ENCODE measurements around the gene ARHGEF28. TPM values are rescaled to one million over a fixed set of nuclear protein-coding genes. Genes with fewer than 3 reads are reported as not detected.

Gene ARHGEF28
- total and polyA plus RNA-seq, 4 experiments from 2014 or later, result not detected

DNA sequence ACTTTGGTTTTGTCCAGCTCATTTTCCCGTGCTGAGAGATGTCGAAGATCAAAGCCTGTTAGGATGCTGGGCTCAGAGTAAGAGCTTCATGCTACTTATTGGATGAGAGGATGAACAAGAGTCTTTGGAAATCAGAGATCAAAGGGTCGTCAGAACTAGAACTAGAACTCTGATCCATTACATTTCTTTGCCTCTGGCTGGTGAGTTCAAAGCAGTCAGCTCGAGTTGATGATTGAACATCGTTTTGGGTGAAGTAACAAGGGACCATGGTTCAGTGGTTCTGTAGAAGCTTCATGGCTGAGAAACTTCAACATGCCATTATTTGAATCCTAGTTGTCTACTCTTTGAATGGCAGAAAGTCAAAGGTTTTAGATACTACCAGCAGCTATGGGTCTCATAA is 320.3 kb downstream of the ARHGEF28 start:
- Histone ChIP-seq H3K27ac (ENCODE audit: low read depth, low read length) (no peak overlapping the region), H3K36me3 (ENCODE audit: insufficient read depth, low read length) (no peaks in the 10 kb centered on the region), H3K4me3 (ENCODE audit: low read length in 2 of 2) (no peak overlapping the region), H3K27me3 (ENCODE audit: insufficient read depth, low read length) (no peaks in the 10 kb centered on the region), H3K9me3 (ENCODE audit: control insufficient read depth in 1 of 2, low read length in 2 of 2) (no peaks in the 10 kb centered on the region), H3K4me1 (ENCODE audit: insufficient read depth, low read length) (no peaks in the 10 kb centered on the region)
- peaks cover 11 to 12% of the 10 kb centered on the region in 2 donors for H3K27me3 Mint-ChIP-seq
- no peak overlapping the region for H3K27ac Mint-ChIP-seq
- intact Hi-C loops (cut with micrococcal nuclease), result no loop called here
- H3K4me3 Mint-ChIP-seq, result no peak overlapping the region
- peaks cover 0 to 21% (median 11%) of the 10 kb centered on the region in 8 donors for H3K9me3 Mint-ChIP-seq
- ChIA-PET POLR2A (ENCODE audit: partially characterized antibody) (no interaction called here), CTCF (ENCODE audit: partially characterized antibody) (interaction anchor here (1.6 kb wide), 1 partner anchor 44 kb away, joined by 4 read pairs; no protein-coding TSS in a partner anchor)
- no peaks in the 10 kb centered on the region for H3K4me1 Mint-ChIP-seq
- H3K36me3 Mint-ChIP-seq, result no peaks in the 10 kb centered on the region
- no peak for DNase-seq

- H3K9me3 ChIP-seq (ENCODE audit: control insufficient read depth in 1 of 2, low read length in 2 of 2), result no peaks in the 10 kb centered on the region
- POLR2A ChIA-PET (ENCODE audit: partially characterized antibody), result no interaction called here
- Mint-ChIP-seq H3K27me3 (peaks cover 11 to 12% of the 10 kb centered on the region in 2 donors), H3K36me3 (no peaks in the 10 kb centered on the region), H3K9me3 (peaks cover 0 to 21% (median 11%) of the 10 kb centered on the region in 8 donors), H3K4me3 (no peak overlapping the region), H3K4me1 (no peaks in the 10 kb centered on the region), H3K27ac (no peak overlapping the region)
- H3K4me1 ChIP-seq (ENCODE audit: insufficient read depth, low read length), result no peaks in the 10 kb centered on the region
- CTCF ChIA-PET (ENCODE audit: partially characterized antibody), result interaction anchor here (1.2 to 1.6 kb wide), 2 partner anchors 40 to 45 kb away, joined by 3 to 4 read pairs; no protein-coding TSS in a partner anchor
- no peaks in the 10 kb centered on the region for H3K36me3 ChIP-seq (ENCODE audit: insufficient read depth, low read length)
- no peak overlapping the region for H3K27ac ChIP-seq (ENCODE audit: low read depth, low read length)
- intact Hi-C loops (cut with micrococcal nuclease), result no loop called here
- no peak overlapping the region for H3K4me3 ChIP-seq (ENCODE audit: low read length in 2 of 2)
- no peaks in the 10 kb centered on the region for H3K27me3 ChIP-seq (ENCODE audit: insufficient read depth, low read length)
- no peak for DNase-seq
These were observed 321.1 kb downstream of the ARHGEF28 start for GRCh38 chr5:73946919-73947602.

DNA sequence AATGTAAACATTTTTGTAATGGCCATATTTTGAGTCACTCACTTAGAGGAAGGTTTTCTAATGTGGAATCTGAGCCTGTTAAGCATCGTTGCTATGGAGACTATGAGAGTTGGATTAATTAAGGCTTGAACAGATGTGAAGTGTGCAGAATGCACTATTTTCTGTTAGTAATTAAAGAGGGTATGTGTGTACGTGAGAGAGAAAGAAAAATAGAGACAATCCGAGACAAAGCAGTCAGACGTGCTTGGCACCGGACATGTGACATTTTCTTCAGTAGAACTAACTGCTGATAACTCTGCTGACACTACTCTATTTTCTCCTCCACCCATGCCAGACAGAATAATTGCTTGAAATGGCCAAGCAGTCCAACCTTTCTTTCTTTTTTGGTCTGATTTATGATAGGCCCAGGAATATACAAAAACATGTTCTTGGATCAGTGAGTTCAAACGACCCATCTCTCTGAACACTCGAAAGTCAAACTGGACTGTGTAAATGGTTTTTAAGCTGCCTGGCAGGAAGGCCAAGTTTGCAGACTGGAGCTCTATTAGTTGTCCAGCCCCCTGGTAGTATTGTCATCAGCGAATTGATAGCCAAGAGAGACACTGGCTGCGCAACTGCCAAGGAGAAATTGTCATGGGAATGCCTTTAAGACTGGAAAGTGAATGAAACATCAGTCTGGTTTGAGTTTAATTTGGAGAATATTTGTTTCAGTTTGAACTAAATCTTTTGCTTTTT is 322.1 kb downstream of the ARHGEF28 start:
- Mint-ChIP-seq H3K36me3 (no peaks in the 10 kb centered on the region), H3K9me3 (peaks cover 0 to 12% (median 5%) of the 10 kb centered on the region in 8 donors), H3K4me3 (no peak overlapping the region), H3K27ac (no peak overlapping the region), H3K4me1 (no peaks in the 10 kb centered on the region), H3K27me3 (peaks cover 12 to 13% of the 10 kb centered on the region in 2 donors)
- no peak overlapping the region for H3K4me3 ChIP-seq (ENCODE audit: low read length in 2 of 2)
- no peaks in the 10 kb centered on the region for H3K9me3 ChIP-seq (ENCODE audit: control insufficient read depth in 1 of 2, low read length in 2 of 2)
- intact Hi-C loops (cut with micrococcal nuclease), result no loop called here
- no peaks in the 10 kb centered on the region for H3K4me1 ChIP-seq (ENCODE audit: insufficient read depth, low read length)
- H3K36me3 ChIP-seq (ENCODE audit: insufficient read depth, low read length), result no peaks in the 10 kb centered on the region
- CTCF ChIA-PET (ENCODE audit: partially characterized antibody), result interaction anchor here (1.2 kb wide), 1 partner anchor 41 kb away, joined by 3 read pairs; no protein-coding TSS in a partner anchor
- no peaks in the 10 kb centered on the region for H3K27me3 ChIP-seq (ENCODE audit: insufficient read depth, low read length)
- no peak for DNase-seq
- POLR2A ChIA-PET (ENCODE audit: partially characterized antibody), result no interaction called here
- no peak overlapping the region for H3K27ac ChIP-seq (ENCODE audit: low read depth, low read length)

GRCh38 chr5:73948720-73949119 is 322.7 kb downstream of the ARHGEF28 start:
- Histone ChIP-seq H3K36me3 (ENCODE audit: insufficient read depth, low read length) (no peaks in the 10 kb centered on the region), H3K27me3 (ENCODE audit: insufficient read depth, low read length) (no peaks in the 10 kb centered on the region), H3K4me1 (ENCODE audit: insufficient read depth, low read length) (no peaks in the 10 kb centered on the region), H3K27ac (ENCODE audit: low read depth, low read length) (no peak overlapping the region), H3K4me3 (ENCODE audit: low read length in 2 of 2) (no peak overlapping the region), H3K9me3 (ENCODE audit: control insufficient read depth in 1 of 2, low read length in 2 of 2) (no peaks in the 10 kb centered on the region)
- H3K27ac Mint-ChIP-seq, result no peak overlapping the region
- H3K27me3 Mint-ChIP-seq, result peaks cover 12 to 13% of the 10 kb centered on the region in 2 donors
- H3K4me1 Mint-ChIP-seq, result no peaks in the 10 kb centered on the region
- no peaks in the 10 kb centered on the region for H3K36me3 Mint-ChIP-seq
- POLR2A ChIA-PET (ENCODE audit: partially characterized antibody), result no interaction called here
- CTCF ChIA-PET (ENCODE audit: partially characterized antibody), result no interaction called here
- no peak overlapping the region for H3K4me3 Mint-ChIP-seq
- no peak for DNase-seq
- peaks cover 0 to 7% (median 3%) of the 10 kb centered on the region in 8 donors for H3K9me3 Mint-ChIP-seq
- intact Hi-C loops (cut with micrococcal nuclease), result no loop called here

DNA sequence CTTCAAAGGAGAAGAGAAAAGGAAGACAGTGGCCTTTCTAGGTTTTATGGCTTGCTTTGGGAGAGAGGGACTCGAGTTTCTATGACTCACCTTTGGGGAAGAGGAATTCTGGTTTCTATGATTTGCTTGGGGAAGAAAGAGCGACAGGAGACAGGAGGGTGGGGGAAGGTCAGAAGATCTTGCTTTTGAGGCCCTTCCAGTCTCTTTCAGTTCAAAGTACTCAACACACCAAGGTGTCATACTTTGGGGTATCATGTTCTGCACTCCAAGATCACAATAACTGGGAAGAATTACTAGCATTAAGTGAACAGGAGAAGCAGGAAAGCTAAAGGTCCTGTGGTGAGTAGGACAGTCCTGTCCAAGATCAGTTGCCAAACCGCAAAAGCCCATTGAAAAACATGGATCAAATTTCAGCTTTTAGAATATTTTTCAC is 324.5 kb downstream of the ARHGEF28 start:
- Histone ChIP-seq H3K4me1 (ENCODE audit: insufficient read depth, low read length) (no peaks in the 10 kb centered on the region), H3K27me3 (ENCODE audit: insufficient read depth, low read length) (no peaks in the 10 kb centered on the region), H3K36me3 (ENCODE audit: insufficient read depth, low read length) (no peaks in the 10 kb centered on the region), H3K27ac (ENCODE audit: low read depth, low read length) (no peak overlapping the region), H3K9me3 (ENCODE audit: control insufficient read depth in 1 of 2, low read length in 2 of 2) (no peaks in the 10 kb centered on the region), H3K4me3 (ENCODE audit: low read length in 2 of 2) (no peak overlapping the region)
- POLR2A ChIA-PET (ENCODE audit: partially characterized antibody), result no interaction called here
- no peak overlapping the region for H3K4me3 Mint-ChIP-seq
- intact Hi-C loops (cut with micrococcal nuclease), result no loop called here
- H3K27ac Mint-ChIP-seq, result no peak overlapping the region
- CTCF ChIA-PET (ENCODE audit: partially characterized antibody), result interaction anchor here (1.4 kb wide), 1 partner anchor 43 kb away, joined by 5 read pairs; no protein-coding TSS in a partner anchor
- no peaks in the 10 kb centered on the region for H3K36me3 Mint-ChIP-seq
- H3K4me1 Mint-ChIP-seq, result no peaks in the 10 kb centered on the region
- peaks cover 8 to 15% of the 10 kb centered on the region in 2 donors for H3K27me3 Mint-ChIP-seq
- no peak for DNase-seq
- H3K9me3 Mint-ChIP-seq, result peaks cover 0 to 2% (median 0%) of the 10 kb centered on the region in 8 donors

- no peaks in the 10 kb centered on the region for H3K36me3 ChIP-seq (ENCODE audit: insufficient read depth, low read length)
- Mint-ChIP-seq H3K27ac (no peak overlapping the region), H3K27me3 (peaks cover 8 to 15% of the 10 kb centered on the region in 2 donors), H3K36me3 (no peaks in the 10 kb centered on the region), H3K4me1 (no peaks in the 10 kb centered on the region), H3K9me3 (peaks cover 0 to 2% (median 0%) of the 10 kb centered on the region in 8 donors), H3K4me3 (no peak overlapping the region)
- no peaks in the 10 kb centered on the region for H3K27me3 ChIP-seq (ENCODE audit: insufficient read depth, low read length)
- CTCF ChIA-PET (ENCODE audit: partially characterized antibody), result interaction anchor here (1.4 kb wide), 1 partner anchor 44 kb away, joined by 5 read pairs; no protein-coding TSS in a partner anchor
- intact Hi-C loops (cut with micrococcal nuclease), result no loop called here
- DNase-seq, result no peak
- H3K27ac ChIP-seq (ENCODE audit: low read depth, low read length), result no peak overlapping the region
- H3K4me3 ChIP-seq (ENCODE audit: low read length in 2 of 2), result no peak overlapping the region
- POLR2A ChIA-PET (ENCODE audit: partially characterized antibody), result no interaction called here
- no peaks in the 10 kb centered on the region for H3K9me3 ChIP-seq (ENCODE audit: control insufficient read depth in 1 of 2, low read length in 2 of 2)
- no peaks in the 10 kb centered on the region for H3K4me1 ChIP-seq (ENCODE audit: insufficient read depth, low read length)
These were observed 325.0 kb downstream of the ARHGEF28 start for GRCh38 chr5:73950912-73951430.

GRCh38 chr5:73952872-73953271 is 326.9 kb downstream of the ARHGEF28 start:
- no peaks in the 10 kb centered on the region for H3K9me3 ChIP-seq (ENCODE audit: control insufficient read depth in 1 of 2, low read length in 2 of 2)
- H3K4me3 ChIP-seq (ENCODE audit: low read length in 2 of 2), result no peak overlapping the region
- Mint-ChIP-seq H3K27me3 (peaks cover 15% of the 10 kb centered on the region in 2 donors), H3K36me3 (no peaks in the 10 kb centered on the region), H3K4me3 (no peak overlapping the region), H3K9me3 (peaks cover 0 to 4% (median 0%) of the 10 kb centered on the region in 8 donors), H3K4me1 (no peaks in the 10 kb centered on the region), H3K27ac (no peak overlapping the region)
- CTCF ChIA-PET (ENCODE audit: partially characterized antibody), result no interaction called here
- intact Hi-C loops (cut with micrococcal nuclease), result no loop called here
- DNase-seq, result no peak
- no peaks in the 10 kb centered on the region for H3K4me1 ChIP-seq (ENCODE audit: insufficient read depth, low read length)
- no peaks in the 10 kb centered on the region for H3K27me3 ChIP-seq (ENCODE audit: insufficient read depth, low read length)
- no peak overlapping the region for H3K27ac ChIP-seq (ENCODE audit: low read depth, low read length)
- H3K36me3 ChIP-seq (ENCODE audit: insufficient read depth, low read length), result no peaks in the 10 kb centered on the region
- POLR2A ChIA-PET (ENCODE audit: partially characterized antibody), result no interaction called here

Measured in CD4-positive, alpha-beta memory T cell (primary cell).